Sigmoid colon (tissue), 4 donors: ENCODE data around the gene GAPVD1.

Experiments used
- EP300 ChIP-seq, 4 donors: sonication (generic); formaldehyde crosslinking; IDR thresholded peaks; one replicate each; pipeline ENCODE4 v1.6.1; 2017; ENCODE audit warnings: antibody characterized with exemption in 4 of 4
- POLR2AphosphoS5 ChIP-seq, 4 donors: sonication (generic); formaldehyde crosslinking; IDR thresholded peaks; one replicate each; pipeline ENCODE4 v1.6.1; 2017; ENCODE audit warnings: antibody characterized with exemption in 4 of 4
- TF ChIP-seq, protein P1 (sequence below), 4 experiments: fragments of 450-650 bp in 3 of 4; fragments of 200-600 bp in 1 of 4; IDR thresholded peaks; one replicate each; pipeline ENCODE4 v1.5.1; 2016 to 2019; ENCODE audit warnings: antibody characterized with exemption in 4 of 4, mild to moderate bottlenecking in 3 of 4, moderate library complexity in 2 of 4

DNA sequence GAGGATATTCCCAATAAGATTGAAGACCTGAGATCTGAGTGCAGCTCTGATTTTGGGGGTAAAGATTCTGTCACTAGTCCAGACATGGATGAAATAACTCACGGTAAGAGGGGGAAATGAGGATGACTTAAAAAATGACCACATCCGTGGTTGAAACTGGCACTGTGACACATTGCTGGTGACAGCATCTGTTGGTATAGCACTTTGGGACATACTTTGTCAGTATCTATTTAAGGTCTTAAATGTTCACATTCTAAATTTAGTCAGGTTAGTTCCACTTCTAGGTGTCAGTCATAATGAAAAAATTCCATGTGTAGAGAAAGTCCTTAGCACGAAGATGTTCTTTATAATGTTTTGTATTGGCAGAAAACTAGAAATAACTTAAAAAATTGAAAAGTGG is 70.9 kb downstream of the GAPVD1 start:
- TF ChIP-seq, protein P1, sequence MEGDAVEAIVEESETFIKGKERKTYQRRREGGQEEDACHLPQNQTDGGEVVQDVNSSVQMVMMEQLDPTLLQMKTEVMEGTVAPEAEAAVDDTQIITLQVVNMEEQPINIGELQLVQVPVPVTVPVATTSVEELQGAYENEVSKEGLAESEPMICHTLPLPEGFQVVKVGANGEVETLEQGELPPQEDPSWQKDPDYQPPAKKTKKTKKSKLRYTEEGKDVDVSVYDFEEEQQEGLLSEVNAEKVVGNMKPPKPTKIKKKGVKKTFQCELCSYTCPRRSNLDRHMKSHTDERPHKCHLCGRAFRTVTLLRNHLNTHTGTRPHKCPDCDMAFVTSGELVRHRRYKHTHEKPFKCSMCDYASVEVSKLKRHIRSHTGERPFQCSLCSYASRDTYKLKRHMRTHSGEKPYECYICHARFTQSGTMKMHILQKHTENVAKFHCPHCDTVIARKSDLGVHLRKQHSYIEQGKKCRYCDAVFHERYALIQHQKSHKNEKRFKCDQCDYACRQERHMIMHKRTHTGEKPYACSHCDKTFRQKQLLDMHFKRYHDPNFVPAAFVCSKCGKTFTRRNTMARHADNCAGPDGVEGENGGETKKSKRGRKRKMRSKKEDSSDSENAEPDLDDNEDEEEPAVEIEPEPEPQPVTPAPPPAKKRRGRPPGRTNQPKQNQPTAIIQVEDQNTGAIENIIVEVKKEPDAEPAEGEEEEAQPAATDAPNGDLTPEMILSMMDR (IDR thresholded peaks at IDR 0.05), result no peak
- no peak for TF ChIP-seq POLR2AphosphoS5 (IDR thresholded peaks at IDR 0.05)
- no peak for TF ChIP-seq EP300 (IDR thresholded peaks at IDR 0.05)
